GM23338 (cell line): ENCODE data around the gene GCM1.

ENCODE experiments used
- CREB1 ChIP-seq: fragments of 250-450 bp; sonication (Bioruptor Pico); IDR thresholded peaks from 2 replicates; pipeline ENCODE4 v1.5.0; 2020; ENCODE audit warnings: low read depth, mild to moderate bottlenecking, moderate library complexity
- CTCF ChIP-seq, 2 experiments: fragments of 200-600 bp in 1 of 2; sonication (generic) in 1 of 2; conservative IDR thresholded peaks; 2 replicates each; pipeline versions ENCODE4 v1.5.1 to v1.6.1; 2016 to 2017; ENCODE audit warnings: antibody characterized with exemption in 2 of 2, low read depth in 2 of 2, mild to moderate bottlenecking in 2 of 2, moderate library complexity in 1 of 2
- EZH2 ChIP-seq: fragments of 200-600 bp; sonication (generic); IDR thresholded peaks from one replicate; pipeline ENCODE4 v1.8.0; 2017; ENCODE audit warnings: antibody characterized with exemption, mild to moderate bottlenecking, low read depth; ENCODE audit not compliant: unreplicated experiment
- EZH2phosphoT487 ChIP-seq: fragments of 200-600 bp; sonication (generic); IDR thresholded peaks from one replicate; pipeline ENCODE4 v1.8.1; 2018; ENCODE audit warnings: antibody characterized with exemption; ENCODE audit not compliant: unreplicated experiment
- JUNB ChIP-seq: IDR thresholded peaks from one replicate; pipeline ENCODE4 v1.6.1; 2016; ENCODE audit warnings: antibody characterized with exemption; ENCODE audit not compliant: unreplicated experiment
- NANOG ChIP-seq: IDR thresholded peaks from 2 replicates; pipeline ENCODE4 v1.6.1; 2016; ENCODE audit warnings: antibody characterized with exemption, borderline replicate concordance
- POLR2AphosphoS5 ChIP-seq: IDR thresholded peaks from 2 replicates; pipeline ENCODE4 v1.6.1; 2016; ENCODE audit warnings: antibody characterized with exemption, low read depth
- REST ChIP-seq: IDR thresholded peaks from one replicate; pipeline ENCODE4 v1.6.1; 2018; ENCODE audit warnings: antibody characterized with exemption; ENCODE audit not compliant: unreplicated experiment
- STAT1 ChIP-seq: IDR thresholded peaks from one replicate; pipeline ENCODE4 v1.6.1; 2016; ENCODE audit warnings: antibody characterized with exemption; ENCODE audit not compliant: unreplicated experiment
- ZNF114 ChIP-seq: fragments of 250-450 bp; sonication (Bioruptor Pico); IDR thresholded peaks from 2 replicates; pipeline ENCODE4 v1.5.0; 2020; ENCODE audit warnings: mild to moderate bottlenecking, moderate library complexity
- ZNF331 ChIP-seq: fragments of 250-450 bp; sonication (Bioruptor Pico); IDR thresholded peaks from 2 replicates; pipeline ENCODE4 v1.5.0; 2020; ENCODE audit warnings: low read depth, mild to moderate bottlenecking, moderate library complexity
- ZNF462 ChIP-seq: fragments of 250-450 bp; sonication (Bioruptor Pico); IDR thresholded peaks from 2 replicates; pipeline ENCODE4 v1.5.0; 2020; ENCODE audit warnings: mild to moderate bottlenecking, moderate library complexity
- TF ChIP-seq, protein P1 (sequence below): IDR thresholded peaks from 2 replicates; pipeline ENCODE4 v1.6.1; 2016; ENCODE audit warnings: antibody characterized with exemption

GRCh38 chr6:53115741-53116140 is 32.9 kb downstream of the GCM1 start:
- TF ChIP-seq CTCF (conservative IDR thresholded peaks at IDR 0.05; ENCODE audit: low read depth in 2 of 2) (no peak), REST (no peak), POLR2AphosphoS5 (no peak), EZH2 (no peak), ZNF331 (CRISPR knock-in tag) (no peak), EZH2phosphoT487 (no peak), JUNB (no peak), CREB1 (CRISPR knock-in tag) (no peak), NANOG (no peak), ZNF114 (CRISPR knock-in tag) (no peak), ZNF462 (CRISPR knock-in tag) (no peak), STAT1 (no peak)
- TF ChIP-seq, protein P1, sequence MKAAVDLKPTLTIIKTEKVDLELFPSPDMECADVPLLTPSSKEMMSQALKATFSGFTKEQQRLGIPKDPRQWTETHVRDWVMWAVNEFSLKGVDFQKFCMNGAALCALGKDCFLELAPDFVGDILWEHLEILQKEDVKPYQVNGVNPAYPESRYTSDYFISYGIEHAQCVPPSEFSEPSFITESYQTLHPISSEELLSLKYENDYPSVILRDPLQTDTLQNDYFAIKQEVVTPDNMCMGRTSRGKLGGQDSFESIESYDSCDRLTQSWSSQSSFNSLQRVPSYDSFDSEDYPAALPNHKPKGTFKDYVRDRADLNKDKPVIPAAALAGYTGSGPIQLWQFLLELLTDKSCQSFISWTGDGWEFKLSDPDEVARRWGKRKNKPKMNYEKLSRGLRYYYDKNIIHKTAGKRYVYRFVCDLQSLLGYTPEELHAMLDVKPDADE = no peak
